GM19467 (cell line): ENCODE measurements around the gene ADARB2.
"Not testable (repeated sequence)": the region's sequence is repeated elsewhere in the genome, so short reads cannot be mapped to it uniquely, and the experiment has no call there.

ENCODE experiments used
- ATAC-seq: cut with Tn5 transposase; IDR thresholded peaks from one replicate; pipeline ENCODE4 v1.9.1; 2021; ENCODE audit warnings: mild to moderate bottlenecking, moderate library complexity; ENCODE audit not compliant: unreplicated experiment

Gene ADARB2

GRCh38 chr10:1219874-1220273 lies 517.5 kb downstream of the ADARB2 start:
- not testable (repeated sequence) for ATAC-seq

GRCh38 chr10:1217661-1218060 lies 519.7 kb downstream of the ADARB2 start:
- no peak for ATAC-seq

GRCh38 chr10:1217237-1217587 lies 520.1 kb downstream of the ADARB2 start:
- no peak for ATAC-seq

- no peak for ATAC-seq
Observed at GRCh38 chr10:1216574-1217236, 520.6 kb downstream of the ADARB2 start.

GRCh38 chr10:1215862-1216573 lies 521.3 kb downstream of the ADARB2 start:
- no peak for ATAC-seq

GRCh38 chr10:1214882-1215540 lies 522.3 kb downstream of the ADARB2 start:
- no peak for ATAC-seq

GRCh38 chr10:1214071-1214675 lies 523.2 kb downstream of the ADARB2 start:
- ATAC-seq, result no peak

GRCh38 chr10:1213252-1214070 lies 523.9 kb downstream of the ADARB2 start:
- no peak for ATAC-seq

GRCh38 chr10:1212571-1213141 lies 524.7 kb downstream of the ADARB2 start:
- ATAC-seq, result no peak

GRCh38 chr10:1211844-1212570 lies 525.3 kb downstream of the ADARB2 start:
- ATAC-seq, result no peak

GRCh38 chr10:1210667-1211066 lies 526.7 kb downstream of the ADARB2 start:
- no peak for ATAC-seq

- no peak for ATAC-seq
Observed at GRCh38 chr10:1209355-1209979, 527.9 kb downstream of the ADARB2 start.

- no peak for ATAC-seq
Observed at GRCh38 chr10:1208366-1209311, 528.7 kb downstream of the ADARB2 start.

GRCh38 chr10:1206601-1207000 lies 530.7 kb downstream of the ADARB2 start:
- ATAC-seq, result no peak

- ATAC-seq, result no peak
Observed at GRCh38 chr10:1206101-1206500, 531.2 kb downstream of the ADARB2 start.

- ATAC-seq, result no peak
Observed at GRCh38 chr10:1205450-1206030, 531.8 kb downstream of the ADARB2 start.

GRCh38 chr10:1204434-1205326 lies 532.6 kb downstream of the ADARB2 start:
- no peak for ATAC-seq
